Smooth muscle cell of the brain vasculature (primary cell): Measurements from ENCODE around the gene GARNL3.
A peak's percentile ranks its signal among the peaks of the same experiment; 100 is the strongest.

ENCODE experiments used
- DNase-seq: peaks from one replicate; pipeline ENCODE4 v3.0.0-alpha.2; 2012; ENCODE audit warnings: low read depth, low spot score

The GARNL3 gene

GRCh38 chr9:127311239-127311741 lies 46.7 kb downstream of the GARNL3 start:
- peak; percentile 10 for DNase-seq

GRCh38 chr9:127313042-127313560 lies 48.5 kb downstream of the GARNL3 start:
- DNase-seq = no peak

GRCh38 chr9:127314911-127315310 lies 50.3 kb downstream of the GARNL3 start:
- DNase-seq = no peak

- no peak for DNase-seq
Observed at GRCh38 chr9:127316586-127317323, 52.2 kb downstream of the GARNL3 start.

GRCh38 chr9:127318651-127319167 lies 54.1 kb downstream of the GARNL3 start:
- no peak for DNase-seq

- DNase-seq = no peak
Observed at GRCh38 chr9:127319366-127320114, 55.0 kb downstream of the GARNL3 start.

- no peak for DNase-seq
Observed at GRCh38 chr9:127320115-127320378, 55.5 kb downstream of the GARNL3 start.

GRCh38 chr9:127323393-127323792 lies 58.8 kb downstream of the GARNL3 start:
- DNase-seq = no peak

GRCh38 chr9:127330501-127330900 lies 65.9 kb downstream of the GARNL3 start:
- DNase-seq = no peak

- DNase-seq = no peak
Observed at GRCh38 chr9:127333221-127334064, 68.9 kb downstream of the GARNL3 start.

GRCh38 chr9:127334725-127335124 lies 70.2 kb downstream of the GARNL3 start:
- DNase-seq = no peak

GRCh38 chr9:127336086-127336485 lies 71.5 kb downstream of the GARNL3 start:
- no peak for DNase-seq

- peak; percentile 83 for DNase-seq
Observed at GRCh38 chr9:127336506-127337352, 72.2 kb downstream of the GARNL3 start.

GRCh38 chr9:127340721-127341120 lies 76.1 kb downstream of the GARNL3 start:
- no peak for DNase-seq

- DNase-seq = no peak
Observed at GRCh38 chr9:127341152-127341551, 76.6 kb downstream of the GARNL3 start.

GRCh38 chr9:127344368-127345000 lies 79.9 kb downstream of the GARNL3 start:
- no peak for DNase-seq

GRCh38 chr9:127345566-127345965 lies 81.0 kb downstream of the GARNL3 start:
- no peak for DNase-seq

- no peak for DNase-seq
Observed at GRCh38 chr9:127346584-127346983, 82.0 kb downstream of the GARNL3 start.

GRCh38 chr9:127347831-127348776 lies 83.5 kb downstream of the GARNL3 start:
- DNase-seq = no peak
